ENCODE measurements around the gene TCF3. TPM values are rescaled to one million over a fixed set of nuclear protein-coding genes. Genes with fewer than 3 reads are reported as not detected.

Gene TCF3
- 0.24 and 0.73 TPM in 2 replicates for polyA plus RNA-seq

DNA sequence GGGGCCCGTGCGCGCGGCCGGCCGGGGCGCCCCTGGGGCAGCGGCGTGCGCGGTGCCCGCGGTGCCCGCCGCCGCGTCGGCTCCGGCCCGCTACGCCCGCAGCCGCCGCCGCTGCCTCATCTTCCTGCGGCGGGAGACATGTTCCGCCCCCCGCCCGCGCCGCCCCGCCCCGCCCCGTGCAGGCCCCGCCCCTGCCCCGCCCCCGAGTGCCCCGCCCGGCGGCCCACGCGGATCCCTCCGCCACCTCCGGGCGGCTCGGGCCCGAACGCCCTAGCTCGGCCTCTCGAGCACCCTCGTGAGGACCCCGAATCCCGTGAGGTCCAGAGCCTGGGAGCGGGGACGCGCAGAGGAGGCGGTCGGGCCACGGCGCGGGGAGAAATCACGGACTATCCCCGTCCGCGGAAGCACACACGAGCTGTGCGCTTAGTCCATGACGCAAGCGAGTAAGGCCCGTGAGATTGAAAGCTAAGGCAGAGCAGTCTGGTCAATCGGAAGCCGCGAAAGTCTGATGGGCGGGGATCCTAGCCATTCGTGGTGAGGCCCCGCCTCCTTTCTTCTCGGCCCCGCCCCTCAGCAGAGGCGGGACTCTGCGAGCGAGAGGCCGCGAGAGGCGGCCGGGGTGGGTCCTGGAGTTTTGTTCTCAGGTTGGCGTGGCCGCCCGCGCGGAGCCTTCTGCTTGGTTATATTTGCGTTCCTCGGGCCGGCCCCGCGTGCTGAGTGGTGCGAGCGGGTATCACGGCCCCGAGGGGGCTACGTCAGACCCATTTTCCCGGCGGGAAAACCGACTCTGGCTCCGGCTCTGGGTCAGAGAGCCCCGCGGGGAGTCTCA, at the start of gene TCF3:
Gene TCF3, minus strand, starts transcription at position 145 of the 829 bp plus-strand sequence. CDS start 2,367 bp downstream, outside the sequence.

DNA sequence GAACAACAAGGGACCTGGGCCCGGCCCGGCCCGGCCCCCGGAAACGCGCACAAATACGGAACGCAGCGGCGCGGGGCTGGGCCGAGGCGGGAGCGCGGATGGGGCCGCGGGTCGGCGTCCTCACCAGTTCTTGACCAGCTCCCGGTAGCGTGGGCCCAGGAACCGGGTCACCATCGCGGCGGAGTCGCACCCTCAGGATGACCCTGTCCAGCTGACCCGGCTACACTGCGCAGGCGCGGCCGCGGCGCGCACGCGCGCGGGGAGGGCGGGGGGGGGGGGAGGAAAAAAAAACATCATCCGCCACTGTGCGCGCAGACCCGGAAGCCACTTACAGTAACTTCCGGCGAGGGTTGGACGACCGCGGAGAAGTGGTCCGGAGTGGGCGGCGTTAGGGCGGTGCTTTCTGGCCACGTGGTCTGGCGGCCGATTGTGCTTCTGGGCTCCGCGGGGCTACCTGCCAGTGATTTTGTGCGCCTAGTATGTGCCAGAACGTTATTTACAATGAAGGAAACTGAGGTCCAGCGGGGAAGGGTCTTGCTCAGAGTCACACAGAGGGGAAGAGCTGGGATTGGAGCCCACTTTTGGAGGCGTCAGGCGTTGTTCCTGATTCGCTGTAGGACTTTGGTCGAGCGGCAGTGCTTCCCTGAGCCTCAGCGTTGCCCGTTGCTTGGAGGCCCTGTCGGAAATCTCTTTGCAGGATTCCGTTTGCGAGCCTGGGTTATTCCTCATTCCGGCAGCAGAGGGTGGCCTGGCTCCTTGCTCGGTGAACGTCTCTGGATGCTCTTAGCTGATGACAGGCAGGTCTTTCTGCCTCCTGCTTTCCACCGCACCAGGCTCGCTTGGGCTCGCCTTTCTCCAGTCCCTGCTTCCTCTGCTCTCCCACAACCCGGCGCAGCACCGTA, 46.9 kb downstream of the TCF3 start, which contains the start of gene UQCR11:
Gene UQCR11, minus strand, starts transcription at position 227 of the 902 bp plus-strand sequence. Its CDS starts 53 bp downstream, at position 174.

DNA sequence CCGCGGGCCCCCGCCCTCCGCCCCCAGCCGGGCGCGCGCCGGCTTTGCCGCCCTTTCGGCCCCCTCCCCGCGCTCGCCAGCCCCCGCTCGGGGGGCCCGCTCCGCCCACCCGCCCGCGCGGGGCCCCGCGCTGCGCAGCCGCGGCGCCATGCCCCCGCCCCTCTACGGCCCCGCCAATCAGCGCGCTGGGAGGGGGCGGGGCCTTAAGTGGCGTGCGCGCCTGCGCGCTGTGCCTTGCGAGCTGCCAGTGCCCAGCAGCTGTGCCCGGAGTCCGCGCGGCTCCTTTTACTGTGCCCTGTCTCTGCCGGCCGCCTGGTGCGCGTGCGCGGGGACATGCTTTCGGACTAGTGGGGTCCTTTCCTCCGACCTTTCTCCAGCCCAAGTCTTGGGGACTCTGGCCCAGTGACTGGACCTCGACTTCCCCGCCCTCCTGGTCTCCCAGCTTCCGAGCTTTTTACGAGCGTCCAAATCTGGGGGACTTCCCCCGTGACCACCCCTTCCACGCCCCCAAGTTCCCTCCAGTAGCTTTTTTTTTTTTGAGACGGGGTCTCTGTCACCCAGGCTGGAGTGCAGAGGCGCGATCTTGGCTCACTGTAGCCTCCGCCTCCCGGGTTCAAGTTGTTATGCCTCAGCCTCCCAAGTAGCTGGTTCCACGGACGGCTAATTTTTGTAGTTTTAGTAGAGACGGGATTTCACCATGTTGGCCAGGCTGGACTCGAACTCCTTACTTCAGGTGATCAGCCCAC, 59.5 kb downstream of the TCF3 start, which contains the start of gene MBD3:
Gene MBD3, minus strand, starts transcription at position 111 of the 746 bp plus-strand sequence. CDS start 234 bp downstream, outside the sequence.

DNA sequence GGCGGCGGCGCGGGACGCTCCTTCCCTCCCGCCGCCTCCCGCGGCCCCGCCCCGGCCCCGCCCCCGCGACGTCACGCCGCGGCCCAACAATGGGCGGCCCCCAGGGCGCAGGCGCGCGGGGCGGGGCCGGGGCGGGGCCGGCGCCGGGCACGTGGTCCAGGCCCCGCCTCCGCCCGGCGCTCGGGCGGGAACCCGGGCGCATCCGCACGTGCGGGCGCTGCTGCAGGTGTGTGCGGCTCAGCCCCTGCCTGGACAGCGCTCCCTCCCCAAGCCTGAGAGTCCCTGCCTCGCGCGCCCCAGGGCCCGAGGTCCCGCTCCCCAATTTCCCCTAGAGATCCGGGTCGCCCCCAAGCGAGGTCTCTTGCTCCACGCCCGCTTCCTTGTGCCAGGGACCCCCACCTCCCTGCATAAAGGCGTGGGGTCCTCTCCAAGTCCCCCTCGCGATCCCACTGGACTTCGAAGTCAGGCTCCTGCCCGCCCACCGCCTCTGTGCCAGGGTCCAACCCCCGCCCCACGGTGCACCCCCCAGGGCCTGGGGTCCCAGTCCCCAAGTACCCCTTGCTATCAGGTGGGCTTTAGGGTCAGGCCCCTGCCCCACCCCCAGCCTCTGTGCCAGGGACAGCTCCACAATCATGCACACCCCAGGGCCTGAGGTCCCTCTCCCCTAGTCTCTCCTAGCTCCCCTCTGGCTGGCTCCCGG, 83.9 kb downstream of the TCF3 start, which contains the start of gene MEX3D:
Gene MEX3D, minus strand, starts transcription at position 6 of the 700 bp plus-strand sequence. CDS start 267 bp downstream, outside the sequence.

Other genes starting within 250 kb of the TCF3 start
- gene DAZAP1, start 245.0 kb downstream of the TCF3 start, polyA plus RNA-seq = 4.6 and 5.4 TPM in 2 replicates
- 661 and 694 TPM in 2 replicates for gene RPS15, start 214.2 kb downstream of the TCF3 start, polyA plus RNA-seq
- gene APC2, start 202.5 kb downstream of the TCF3 start, polyA plus RNA-seq = 0.60 and 1.2 TPM in 2 replicates
- gene C19orf25, start 173.4 kb downstream of the TCF3 start, polyA plus RNA-seq = 1.2 and 1.5 TPM in 2 replicates
- gene PCSK4, start 162.3 kb downstream of the TCF3 start, polyA plus RNA-seq = not detected in 2 replicates
- 2.2 and 3.7 TPM in 2 replicates for gene REEP6, start 161.4 kb downstream of the TCF3 start, polyA plus RNA-seq
- gene ADAMTSL5, start 139.6 kb downstream of the TCF3 start, polyA plus RNA-seq = not detected in 2 replicates
- 0.23 TPM in 1 of 2 replicates, not detected in the other for gene PLK5, start 128.5 kb downstream of the TCF3 start, polyA plus RNA-seq
- gene MEX3D, start 84.3 kb downstream of the TCF3 start, polyA plus RNA-seq = 1.6 and 2.2 TPM in 2 replicates
- gene MBD3, start 59.8 kb downstream of the TCF3 start, polyA plus RNA-seq = 0.87 and 1.4 TPM in 2 replicates
- gene UQCR11, start 47.2 kb downstream of the TCF3 start, polyA plus RNA-seq = 639 and 706 TPM in 2 replicates
- not detected in 2 replicates for gene ONECUT3, start 100.9 kb upstream of the TCF3 start, polyA plus RNA-seq
- gene ATP8B3, start 159.7 kb upstream of the TCF3 start, polyA plus RNA-seq = not detected in 2 replicates
- not detected in 2 replicates for gene REXO1, start 195.9 kb upstream of the TCF3 start, polyA plus RNA-seq
- gene KLF16, start 211.0 kb upstream of the TCF3 start, polyA plus RNA-seq = 0.14 and 0.15 TPM in 2 replicates
- gene ABHD17A, start 232.9 kb upstream of the TCF3 start, polyA plus RNA-seq = 0.53 TPM in 1 of 2 replicates, not detected in the other

Measured in Purkinje cell (primary cell).